Measurements from ENCODE around the gene SDHAF4.
"Not testable (repeated sequence)": the region's sequence is repeated elsewhere in the genome, so short reads cannot be mapped to it uniquely, and the experiment has no call there.

Gene SDHAF4

GRCh38 chr6:70566751-70567382 is at the start of gene SDHAF4:
SDHAF4 (plus strand) TSS chr6:70566930; CDS start chr6:70566941, 11 bp downstream.
- DNase-seq (ENCODE audit: low read depth in 2 of 2): peak; percentile 90 to 91

DNA sequence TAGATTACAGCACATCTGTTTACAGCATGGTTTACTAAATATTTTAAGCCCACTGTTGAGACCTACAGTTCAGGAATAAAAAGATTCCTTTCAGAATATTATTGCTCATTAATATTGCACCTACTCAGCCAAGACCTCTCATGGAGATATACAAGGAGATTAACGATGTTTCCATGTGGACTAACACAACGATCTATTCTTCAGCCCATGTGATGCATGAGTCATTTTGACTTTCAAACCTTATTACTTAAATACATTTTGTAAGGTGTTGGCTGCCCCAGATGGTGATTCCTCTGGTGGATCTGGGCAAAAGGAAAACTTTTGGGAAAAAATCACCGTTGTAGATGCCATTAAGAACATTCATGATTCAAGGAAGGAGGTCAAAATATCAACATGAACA is 48.0 kb upstream of the SDHAF4 start:
- no peak for DNase-seq (ENCODE audit: low read depth in 2 of 2)

- no peak for DNase-seq (ENCODE audit: low read depth in 2 of 2)
These were observed 46.2 kb upstream of the SDHAF4 start for GRCh38 chr6:70520575-70520974.

DNA sequence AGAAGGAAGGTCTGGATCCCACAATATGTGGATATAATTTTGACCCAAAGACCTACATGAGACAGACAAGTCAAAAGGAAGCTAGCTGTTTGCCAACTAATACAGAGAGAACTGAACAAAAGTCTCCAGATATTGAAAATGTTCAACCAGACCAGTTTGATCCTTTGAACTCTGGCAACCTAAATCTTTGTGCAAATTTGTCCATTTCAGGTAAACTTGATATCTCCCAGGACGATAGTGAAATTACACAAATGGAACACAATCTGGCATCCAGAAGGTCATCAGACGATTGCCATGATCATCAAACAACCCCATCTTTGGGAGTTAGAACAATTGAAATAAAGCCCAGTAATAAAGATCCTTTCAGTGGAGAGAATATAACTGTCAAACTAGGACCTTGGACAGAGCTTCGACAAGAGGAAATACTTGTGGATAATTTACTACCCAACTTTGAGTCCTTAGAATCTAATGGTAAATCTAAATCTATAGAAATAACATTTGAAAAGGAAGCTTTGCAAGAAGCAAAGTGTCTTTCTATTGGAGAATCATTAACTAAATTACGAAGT is 41.9 kb upstream of the SDHAF4 start:
- no peak for DNase-seq (ENCODE audit: low read depth in 2 of 2)

DNA sequence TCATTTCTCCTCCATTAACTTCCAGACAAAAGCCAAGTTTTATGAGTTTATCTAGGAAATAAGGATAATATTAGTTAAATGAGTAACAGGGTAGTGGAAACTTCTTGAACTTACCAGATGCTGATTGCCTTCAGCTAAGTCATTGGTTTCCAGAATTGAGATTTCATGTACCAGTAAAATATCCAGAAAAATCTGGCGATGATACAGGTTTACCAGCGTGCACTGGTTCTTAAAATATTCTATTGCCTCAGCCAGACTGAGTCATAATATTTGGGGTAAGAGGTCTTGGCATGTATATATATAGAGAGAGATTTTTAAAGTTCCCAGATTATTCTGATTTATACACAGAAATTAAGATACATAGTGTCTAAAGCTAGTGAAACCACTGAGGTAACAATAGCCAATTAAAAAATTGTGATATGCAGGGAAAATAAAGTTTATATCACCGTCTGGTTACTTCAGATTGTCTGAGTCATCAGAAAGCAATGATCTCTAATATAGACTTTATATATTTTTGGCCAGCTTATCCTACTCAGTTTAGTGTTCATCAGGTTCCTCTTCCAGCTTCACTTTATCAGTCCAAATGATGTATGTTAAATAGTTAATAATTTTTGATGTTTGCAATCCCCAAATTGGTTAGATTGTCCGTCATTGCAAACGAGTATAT is 39.5 kb upstream of the SDHAF4 start:
- no peak for DNase-seq (ENCODE audit: low read depth in 2 of 2)

GRCh38 chr6:70530023-70530422 is 36.7 kb upstream of the SDHAF4 start:
- DNase-seq (ENCODE audit: low read depth in 2 of 2): no peak

- no peak for DNase-seq (ENCODE audit: low read depth in 2 of 2)
These were observed 35.6 kb upstream of the SDHAF4 start for GRCh38 chr6:70531133-70531532.

GRCh38 chr6:70537266-70537665 is 29.5 kb upstream of the SDHAF4 start:
- no peak for DNase-seq (ENCODE audit: low read depth in 2 of 2)

- no peak for DNase-seq (ENCODE audit: low read depth in 2 of 2)
These were observed 28.4 kb upstream of the SDHAF4 start for GRCh38 chr6:70538376-70538775.

DNA sequence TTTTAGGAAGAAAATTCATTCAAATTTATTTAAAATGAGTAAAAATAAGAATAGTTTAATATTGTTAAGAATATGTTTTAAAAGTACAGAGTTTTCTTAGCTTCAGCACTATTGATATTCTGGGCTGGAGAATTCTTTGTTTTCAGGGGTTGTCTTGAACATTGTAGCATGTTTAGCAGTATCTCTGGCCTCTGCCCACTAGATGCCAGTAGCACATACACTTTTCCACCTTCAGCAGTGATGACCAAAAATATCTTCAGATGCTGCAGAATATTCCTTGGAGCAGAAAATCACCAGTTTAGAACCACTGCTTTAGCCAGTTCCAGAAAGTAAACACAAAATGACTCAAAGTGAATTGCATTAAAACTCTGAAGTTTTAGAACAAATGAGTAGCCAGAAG is 19.4 kb upstream of the SDHAF4 start:
- DNase-seq (ENCODE audit: low read depth in 2 of 2): no peak

DNA sequence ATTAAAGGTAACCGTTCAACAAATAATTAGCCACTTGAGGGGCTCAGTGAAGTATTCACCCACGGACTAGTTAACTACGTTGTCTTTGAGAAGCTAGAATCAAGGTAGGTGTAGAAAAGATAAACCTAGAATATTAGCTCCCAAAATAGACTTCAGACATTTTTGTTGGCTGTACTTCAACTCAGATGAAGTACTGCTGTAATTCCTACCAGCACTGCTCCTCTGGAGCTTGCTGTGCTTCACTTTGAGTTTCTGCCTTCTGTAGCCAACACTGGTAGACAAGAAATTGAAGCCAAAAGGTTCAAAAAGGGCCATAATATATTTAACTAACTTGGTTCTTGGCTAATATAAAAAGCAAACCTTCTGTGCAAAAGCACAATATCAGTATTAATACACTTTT is 18.8 kb upstream of the SDHAF4 start:
- DNase-seq (ENCODE audit: low read depth in 2 of 2): no peak

DNA sequence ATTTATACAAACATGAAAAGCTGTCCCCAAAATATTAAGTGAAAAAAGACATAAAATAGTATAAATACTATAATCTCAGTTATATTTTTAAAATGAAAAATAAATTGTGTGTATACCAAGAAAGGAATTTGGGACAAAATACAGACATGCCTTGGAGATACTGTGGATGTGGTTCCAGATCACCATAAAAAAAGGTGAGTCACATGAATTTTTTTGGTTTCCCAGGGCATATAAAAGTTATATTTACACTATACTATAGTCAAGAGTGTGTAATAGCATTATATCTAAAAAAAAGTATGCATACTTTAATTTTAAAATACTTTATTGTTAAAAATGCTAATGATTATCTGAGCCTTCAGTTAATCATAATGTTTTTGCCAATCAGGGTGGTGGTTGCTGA is 17.4 kb upstream of the SDHAF4 start:
- no peak for DNase-seq (ENCODE audit: low read depth in 2 of 2)

GRCh38 chr6:70551566-70551965 is 15.2 kb upstream of the SDHAF4 start:
- DNase-seq (ENCODE audit: low read depth in 2 of 2): no peak

DNA sequence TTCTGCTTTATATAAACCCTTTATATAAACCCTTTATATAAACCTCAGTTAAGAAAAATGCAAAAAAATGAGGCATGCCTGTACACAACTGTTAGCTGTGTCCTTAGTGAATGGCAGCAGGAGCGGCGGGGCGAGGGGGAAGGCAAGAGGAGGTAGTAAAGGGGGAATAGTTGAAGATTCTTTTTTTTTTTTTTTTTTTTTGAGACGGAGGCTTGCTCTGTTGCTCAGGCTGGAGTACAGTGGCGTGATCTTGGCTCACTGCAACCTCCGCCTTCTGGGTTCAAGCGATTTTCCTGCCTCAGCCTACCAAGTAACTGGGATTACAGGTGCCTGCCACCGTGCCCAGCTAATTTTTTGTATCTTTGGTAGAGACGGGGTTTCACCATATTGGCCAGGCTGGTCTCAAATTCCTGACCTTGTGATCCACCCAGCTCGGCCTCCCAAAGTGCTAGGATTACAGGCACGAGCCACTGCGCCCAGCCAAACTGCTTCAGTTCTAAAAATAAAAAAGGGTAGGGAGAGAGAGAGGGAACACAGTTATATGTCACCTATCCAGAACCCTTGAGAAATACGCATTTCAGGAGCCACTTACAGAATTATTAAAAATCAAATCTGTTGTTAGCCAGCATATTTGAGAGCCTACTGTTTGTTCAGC is 14.3 kb upstream of the SDHAF4 start:
- DNase-seq (ENCODE audit: low read depth in 2 of 2): not testable (repeated sequence)

DNA sequence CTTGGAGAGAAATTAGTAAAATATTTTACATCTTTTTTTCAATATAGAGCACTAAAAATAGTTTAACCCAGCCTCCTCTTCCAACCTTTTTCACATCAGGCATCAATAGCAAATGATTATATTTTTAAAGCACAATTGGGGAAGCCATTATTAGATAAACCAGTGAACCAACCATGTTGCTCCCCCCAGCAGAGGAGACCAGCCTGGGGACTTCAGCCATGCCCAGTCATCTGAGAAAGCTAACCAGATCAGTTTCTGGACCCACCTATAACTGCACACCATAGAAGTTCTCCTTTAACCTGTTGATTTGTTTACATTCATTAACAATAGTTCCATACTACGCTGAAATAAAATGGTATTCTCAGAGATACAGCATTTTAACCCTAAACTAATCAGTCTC is 13.8 kb upstream of the SDHAF4 start:
- no peak for DNase-seq (ENCODE audit: low read depth in 2 of 2)

DNA sequence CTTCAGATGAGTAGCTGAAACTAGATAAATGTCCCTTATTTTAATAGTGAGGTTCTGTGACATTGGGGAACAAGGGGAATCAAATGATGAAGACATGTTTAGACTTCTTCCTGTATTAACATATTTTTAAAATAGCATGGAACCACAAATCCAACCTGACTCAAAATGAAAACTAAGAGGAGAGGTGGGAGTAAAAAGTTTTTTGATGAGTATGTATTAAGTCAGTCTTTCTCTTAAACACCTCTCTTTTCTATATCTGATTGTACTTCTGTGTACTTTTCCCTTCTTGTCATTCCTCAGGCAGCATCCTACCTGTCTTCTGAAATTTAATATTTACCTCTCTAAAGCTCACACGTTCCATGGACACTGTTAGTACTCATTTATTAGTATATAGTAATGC is 8.7 kb upstream of the SDHAF4 start:
- no peak for DNase-seq (ENCODE audit: low read depth in 2 of 2)

- DNase-seq (ENCODE audit: low read depth in 2 of 2): not testable (repeated sequence)
These were observed 4.3 kb upstream of the SDHAF4 start for GRCh38 chr6:70562401-70562800.

DNA sequence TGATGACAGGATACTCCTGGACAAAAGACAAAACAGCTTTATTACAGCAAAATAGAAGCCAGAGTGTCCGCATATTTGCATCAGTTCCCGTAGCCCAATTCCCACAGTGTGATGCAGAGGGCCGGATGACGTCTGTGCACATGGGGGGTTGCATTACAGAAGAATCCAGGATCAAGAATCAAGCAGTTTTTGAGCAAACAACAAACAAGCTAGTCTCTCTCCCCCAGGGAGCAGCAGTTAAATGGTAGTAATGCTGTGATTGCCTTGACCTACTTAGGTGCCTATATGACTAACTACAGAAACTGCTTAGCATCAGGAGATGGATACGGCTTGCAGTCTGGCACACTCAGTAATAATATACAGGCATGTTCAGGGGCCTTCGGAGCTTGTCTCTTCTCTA is 3.2 kb upstream of the SDHAF4 start:
- DNase-seq (ENCODE audit: low read depth in 2 of 2): no peak

DNA sequence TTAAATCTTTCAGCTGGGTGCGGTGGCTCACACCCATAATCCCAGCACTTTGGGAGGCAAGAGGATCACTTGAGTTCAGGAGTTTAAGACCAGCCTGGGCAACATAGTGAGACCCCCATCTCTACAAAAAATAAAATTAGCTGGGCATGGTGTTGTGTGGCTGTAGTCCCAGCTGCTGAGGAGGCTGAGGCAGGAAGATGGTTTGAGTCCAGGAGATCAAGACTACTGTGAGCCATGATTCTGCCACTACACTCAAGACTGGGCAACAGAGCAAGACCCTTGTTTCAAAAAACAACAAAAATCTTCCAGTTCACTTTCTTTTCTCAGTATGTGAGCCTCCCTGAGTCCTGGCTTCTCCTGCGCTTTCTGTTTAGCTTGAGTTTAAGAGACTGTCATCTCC is 7.9 kb downstream of the SDHAF4 start:
- no peak for DNase-seq (ENCODE audit: low read depth in 2 of 2)

- no peak for DNase-seq (ENCODE audit: low read depth in 2 of 2)
These were observed 9.3 kb downstream of the SDHAF4 start for GRCh38 chr6:70575899-70576495.

GRCh38 chr6:70586114-70586513 is 19.4 kb downstream of the SDHAF4 start:
- no peak for DNase-seq (ENCODE audit: low read depth in 2 of 2)

DNA sequence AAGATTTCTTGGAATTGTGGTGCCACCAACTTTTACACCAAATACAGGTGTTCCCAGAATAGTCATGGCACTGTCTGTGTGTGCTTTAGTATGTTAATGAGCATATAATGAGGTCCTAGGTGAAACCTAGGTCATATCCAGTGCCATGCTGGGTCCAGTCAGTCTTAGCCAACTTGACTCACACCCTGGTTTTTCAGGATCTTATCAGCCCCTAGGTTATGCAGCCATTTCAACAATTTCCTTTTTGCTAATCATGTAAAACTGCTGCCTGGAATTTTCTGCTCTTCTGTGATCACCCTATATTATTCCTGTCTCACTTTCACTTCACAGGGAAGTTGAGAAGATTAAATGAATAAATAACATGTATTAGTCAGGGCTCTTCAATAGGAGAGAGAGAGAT is 23.7 kb downstream of the SDHAF4 start:
- DNase-seq (ENCODE audit: low read depth in 2 of 2): no peak

Data from stimulated activated CD8-positive, alpha-beta memory T cell treated with anti-CD3 and anti-CD28 coated beads, Interleukin-2, amount 100 ng/mL, for 48 hours (primary cell).